Upper lobe of left lung (tissue), 6 donors: ENCODE data around the gene PFN3. TPM values are rescaled to one million over a fixed set of nuclear protein-coding genes. Genes with fewer than 3 reads are reported as not detected.
A peak's percentile ranks its signal among the peaks of the same experiment; 100 is the strongest.

Experiments
- ATAC-seq, 2 donors: fragments of 200-7000 bp; cut with Tn5 transposase; one replicate each; pipeline ENCODE4 v1.9.1; 2022; ENCODE audit warnings: mild to moderate bottlenecking in 2 of 2, moderate library complexity in 2 of 2; ENCODE audit not compliant: low FRiP score in 2 of 2
- DNase-seq, 2 donors: peaks; one replicate each; pipeline ENCODE4 v3.0.0-alpha.2; 2019 to 2020
- H3K27ac ChIP-seq, 4 donors: fragments of 200-600 bp; sonication (generic); one replicate each; pipeline ENCODE4 v1.5.1; 2016 to 2019
- H3K27me3 ChIP-seq, 4 donors: fragments of 200-600 bp; sonication (generic); one replicate each; pipeline ENCODE4 v1.5.1; 2017 to 2019
- H3K36me3 ChIP-seq, 4 donors: fragments of 200-600 bp; sonication (generic); one replicate each; pipeline ENCODE4 v1.5.1; 2016 to 2019
- H3K4me1 ChIP-seq, 4 donors: fragments of 200-600 bp; sonication (generic); one replicate each; pipeline ENCODE4 v1.5.1; 2018 to 2019
- H3K4me3 ChIP-seq, 4 donors: fragments of 200-600 bp; sonication (generic); one replicate each; pipeline ENCODE4 v1.5.1; 2017 to 2019; ENCODE audit warnings: mild to moderate bottlenecking in 2 of 4, moderate library complexity in 1 of 4
- H3K9me3 ChIP-seq, 4 donors: fragments of 200-600 bp; sonication (generic); one replicate each; pipeline ENCODE4 v1.5.1; 2018 to 2019
- EP300 ChIP-seq, 4 donors: sonication (generic); formaldehyde crosslinking; IDR thresholded peaks; one replicate each; pipeline ENCODE4 v1.5.1; 2017; ENCODE audit warnings: antibody characterized with exemption in 4 of 4, control low read depth in 2 of 4
- POLR2A ChIP-seq, 4 donors: fragments of 450-650 bp; IDR thresholded peaks; one replicate each; pipeline ENCODE4 v1.5.1; 2016 to 2017; ENCODE audit warnings: antibody characterized with exemption in 4 of 4, mild to moderate bottlenecking in 2 of 4
- POLR2AphosphoS5 ChIP-seq, 2 donors: sonication (generic); formaldehyde crosslinking; IDR thresholded peaks; one replicate each; pipeline ENCODE4 v1.5.1; 2017; ENCODE audit warnings: antibody characterized with exemption in 2 of 2
- WGBS, 2 donors: methylation state at CpG; one replicate each; pipeline ENCODE4 v1.1.5; 2017 to 2018; 5-methylcytosine and 5-hydroxymethylcytosine counted together
- total RNA-seq, 6 donors: library from RNA; depleted of rRNA in 4 of 6; stranded (reverse); fragments of >200 nt in 4 of 6; gene quantifications; one replicate each; pipeline versions ENCODE4 v1.1.0 to v1.2.1, GENCODE V29; 2016 to 2021
- TF ChIP-seq, protein P1 (sequence below), 6 experiments: fragments of 450-650 bp in 4 of 6; fragments of 200-600 bp in 2 of 6; sonication (generic) in 2 of 6; IDR thresholded peaks; one replicate each; pipeline ENCODE4 v1.5.1; 2016 to 2019; ENCODE audit warnings: antibody characterized with exemption in 6 of 6
- donor health status: DM: no; HTN: no; CAD: no; lungs with moderate emphysema.
- donor health status: DM: no; HTN: yes; CAD: no; lungs with severe emphysema.

Gene PFN3
- total RNA-seq, 6 donors from 2014 or later: not detected

DNA sequence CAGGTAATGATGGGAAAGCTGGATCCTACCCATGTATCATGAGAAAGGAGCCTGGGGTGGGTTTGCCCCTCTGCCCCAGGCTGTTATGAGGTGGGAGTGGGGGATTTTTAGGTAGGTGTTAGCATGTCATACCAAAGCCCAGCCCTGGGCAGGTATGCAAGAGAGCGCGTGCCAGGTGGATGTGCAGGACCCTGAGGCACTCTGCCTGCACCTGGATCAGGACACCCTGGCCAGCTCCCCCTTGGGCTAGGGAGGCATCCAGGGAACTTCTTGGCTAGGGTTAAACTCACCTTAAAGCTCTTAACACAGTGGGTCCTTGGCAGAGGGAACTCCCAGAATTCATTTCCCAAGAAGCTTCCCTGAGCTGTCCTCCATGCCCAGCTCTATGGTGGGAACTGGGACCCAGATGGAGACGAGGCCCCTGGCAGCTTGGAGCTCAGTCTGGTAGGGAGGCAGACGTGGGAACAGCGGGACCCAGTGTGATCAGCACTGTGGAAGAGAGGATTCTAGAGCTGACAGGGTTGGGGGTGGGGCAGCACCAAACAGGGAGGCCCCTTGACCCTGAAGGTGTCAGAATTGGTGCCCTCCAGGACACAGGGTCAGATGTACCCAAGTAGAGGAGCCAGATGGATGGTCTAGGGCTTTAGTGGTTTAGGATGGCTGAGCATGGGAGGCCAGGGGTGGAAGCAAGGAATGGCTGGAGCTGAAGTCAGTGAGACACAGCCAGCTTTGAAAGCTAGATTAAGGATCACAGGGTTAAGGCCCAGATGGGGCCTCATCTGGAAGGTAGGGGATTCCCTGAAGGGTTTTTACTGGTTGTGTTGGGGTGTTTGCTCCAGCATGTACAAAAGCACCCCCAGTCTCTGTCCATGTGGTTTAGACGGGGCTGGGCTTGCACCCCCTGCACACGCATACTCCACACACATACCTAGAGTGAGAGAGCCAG lies 43.9 kb upstream of the PFN3 start:
- ATAC-seq (no peak), DNase-seq (peak in 1 of 2 donors; percentile 19)
- TF ChIP-seq POLR2AphosphoS5 (IDR thresholded peaks at IDR 0.05) (no peak), POLR2A (IDR thresholded peaks at IDR 0.05) (no peak), EP300 (IDR thresholded peaks at IDR 0.05) (no peak)
- TF ChIP-seq, protein P1, sequence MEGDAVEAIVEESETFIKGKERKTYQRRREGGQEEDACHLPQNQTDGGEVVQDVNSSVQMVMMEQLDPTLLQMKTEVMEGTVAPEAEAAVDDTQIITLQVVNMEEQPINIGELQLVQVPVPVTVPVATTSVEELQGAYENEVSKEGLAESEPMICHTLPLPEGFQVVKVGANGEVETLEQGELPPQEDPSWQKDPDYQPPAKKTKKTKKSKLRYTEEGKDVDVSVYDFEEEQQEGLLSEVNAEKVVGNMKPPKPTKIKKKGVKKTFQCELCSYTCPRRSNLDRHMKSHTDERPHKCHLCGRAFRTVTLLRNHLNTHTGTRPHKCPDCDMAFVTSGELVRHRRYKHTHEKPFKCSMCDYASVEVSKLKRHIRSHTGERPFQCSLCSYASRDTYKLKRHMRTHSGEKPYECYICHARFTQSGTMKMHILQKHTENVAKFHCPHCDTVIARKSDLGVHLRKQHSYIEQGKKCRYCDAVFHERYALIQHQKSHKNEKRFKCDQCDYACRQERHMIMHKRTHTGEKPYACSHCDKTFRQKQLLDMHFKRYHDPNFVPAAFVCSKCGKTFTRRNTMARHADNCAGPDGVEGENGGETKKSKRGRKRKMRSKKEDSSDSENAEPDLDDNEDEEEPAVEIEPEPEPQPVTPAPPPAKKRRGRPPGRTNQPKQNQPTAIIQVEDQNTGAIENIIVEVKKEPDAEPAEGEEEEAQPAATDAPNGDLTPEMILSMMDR (IDR thresholded peaks at IDR 0.05): no peak
- H3K9me3 ChIP-seq: no peaks in the 10 kb centered on the region
- no peak overlapping the region for H3K27ac ChIP-seq
- H3K4me3 ChIP-seq: no peak overlapping the region
- H3K4me1 ChIP-seq: peaks cover 22 to 31% (median 24%) of the 10 kb centered on the region in 4 donors
- H3K27me3 ChIP-seq: peaks cover 0 to 7% (median 3%) of the 10 kb centered on the region in 4 donors
- peaks cover 6 to 30% (median 19%) of the 10 kb centered on the region in 4 donors for H3K36me3 ChIP-seq
- WGBS, 2 donors: 44 to 72% methylated on average over 5 to 7 of the region's 7 CpGs

DNA sequence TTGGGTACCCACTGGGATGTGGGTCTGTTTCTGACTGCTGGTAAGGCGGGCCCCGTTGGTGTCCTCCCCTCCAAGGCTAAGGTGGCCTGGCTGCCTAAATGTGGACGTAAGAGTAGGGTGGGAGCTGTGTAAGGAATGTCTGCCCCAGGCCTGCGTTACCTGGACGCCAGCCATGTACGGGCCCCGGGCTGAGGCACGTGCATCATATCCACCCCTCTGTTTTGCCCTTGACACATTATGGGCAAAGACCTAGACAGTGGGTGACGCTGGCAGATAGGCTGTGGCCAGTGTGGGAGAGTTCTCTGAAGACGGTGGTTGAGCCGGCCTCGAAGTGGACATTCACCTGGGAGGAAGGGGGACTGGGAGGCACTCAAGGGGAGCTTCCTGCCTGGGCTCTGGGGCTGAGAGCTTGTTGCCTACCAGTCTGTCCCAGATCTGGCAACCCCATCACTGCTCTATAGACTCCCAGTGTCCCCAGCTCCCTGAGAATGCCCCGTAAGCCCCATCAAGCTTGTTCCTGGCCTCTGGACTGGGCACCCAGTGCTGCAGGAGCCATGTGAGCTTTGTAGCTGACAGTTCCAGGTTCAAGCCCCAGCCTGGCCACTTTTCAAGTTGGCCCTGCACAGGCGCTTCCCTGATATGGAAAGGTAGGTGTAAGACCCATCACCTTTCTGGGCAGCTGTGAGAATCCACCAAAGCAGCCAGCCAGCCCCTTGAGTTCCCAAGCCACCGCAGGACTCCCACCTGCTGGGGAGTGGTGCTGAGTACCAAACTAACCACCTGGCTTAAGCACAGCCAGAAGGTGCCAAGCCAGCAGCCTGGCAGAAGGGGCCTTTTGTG lies 42.9 kb upstream of the PFN3 start:
- Histone ChIP-seq H3K9me3 (no peaks in the 10 kb centered on the region), H3K4me1 (peaks cover 22 to 31% (median 23%) of the 10 kb centered on the region in 4 donors), H3K27ac (no peak overlapping the region), H3K36me3 (peaks cover 6 to 40% (median 24%) of the 10 kb centered on the region in 4 donors), H3K4me3 (no peak overlapping the region), H3K27me3 (peaks cover 0 to 7% (median 2%) of the 10 kb centered on the region in 4 donors)
- TF ChIP-seq EP300 (IDR thresholded peaks at IDR 0.05) (no peak), POLR2A (IDR thresholded peaks at IDR 0.05) (no peak), POLR2AphosphoS5 (IDR thresholded peaks at IDR 0.05) (no peak)
- TF ChIP-seq, protein P1 (IDR thresholded peaks at IDR 0.05): no peak
- ATAC-seq: no peak
- peak in 1 of 2 donors; percentile 18 for DNase-seq
- 77 to 89% methylated on average over 11 to 15 of the region's 15 CpGs for WGBS, 2 donors

DNA sequence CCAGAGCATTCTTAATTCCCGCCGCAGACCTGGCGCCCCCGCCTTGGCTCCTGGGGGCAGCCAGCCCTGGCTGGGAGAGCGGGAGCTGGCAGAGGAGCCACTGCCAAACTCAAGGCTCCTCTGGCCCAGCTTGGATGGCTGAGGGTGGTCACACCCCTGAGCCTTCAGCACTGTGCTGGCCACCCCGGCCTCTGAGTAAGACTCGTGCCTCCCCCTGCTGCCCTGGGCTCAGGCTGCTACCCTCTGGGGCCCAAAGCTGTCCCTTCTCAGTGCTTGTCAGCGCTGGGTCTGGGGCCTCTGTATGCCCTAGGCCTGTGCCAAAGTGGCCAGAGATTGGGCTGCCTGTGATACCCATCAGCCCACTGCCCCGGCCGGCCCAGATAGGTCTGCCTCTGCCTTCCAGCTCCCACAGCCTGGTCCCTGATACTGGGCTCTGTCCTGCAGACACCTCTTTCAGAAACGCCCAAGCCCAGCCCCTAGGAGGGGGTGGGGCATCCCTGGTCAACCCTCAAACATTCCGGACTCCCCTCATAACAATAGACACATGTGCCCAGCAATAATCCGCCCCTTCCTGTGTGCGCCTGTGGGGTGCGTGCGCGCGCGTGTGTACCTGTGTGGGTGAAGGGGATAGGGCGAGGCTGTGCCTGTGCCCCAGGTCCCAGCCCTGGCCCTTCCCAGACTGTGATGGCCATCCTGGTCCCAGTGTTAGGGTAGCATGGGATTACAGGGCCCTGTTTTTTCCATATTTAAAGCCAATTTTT lies 41.8 kb upstream of the PFN3 start:
- TF ChIP-seq POLR2AphosphoS5 (IDR thresholded peaks at IDR 0.05) (no peak), EP300 (IDR thresholded peaks at IDR 0.05) (no peak), POLR2A (IDR thresholded peaks at IDR 0.05) (no peak)
- TF ChIP-seq, protein P1 (IDR thresholded peaks at IDR 0.05): no peak
- H3K4me1 ChIP-seq: peaks cover 10 to 23% (median 13%) of the 10 kb centered on the region in 4 donors
- H3K4me3 ChIP-seq: no peak overlapping the region
- no peaks in the 10 kb centered on the region for H3K27me3 ChIP-seq
- WGBS, 2 donors: 87 to 92% methylated on average over 7 to 20 of the region's 20 CpGs
- H3K9me3 ChIP-seq: no peaks in the 10 kb centered on the region
- no peak overlapping the region for H3K27ac ChIP-seq
- peaks cover 6 to 51% (median 32%) of the 10 kb centered on the region in 4 donors for H3K36me3 ChIP-seq
- ATAC-seq (no peak), DNase-seq (no peak)

DNA sequence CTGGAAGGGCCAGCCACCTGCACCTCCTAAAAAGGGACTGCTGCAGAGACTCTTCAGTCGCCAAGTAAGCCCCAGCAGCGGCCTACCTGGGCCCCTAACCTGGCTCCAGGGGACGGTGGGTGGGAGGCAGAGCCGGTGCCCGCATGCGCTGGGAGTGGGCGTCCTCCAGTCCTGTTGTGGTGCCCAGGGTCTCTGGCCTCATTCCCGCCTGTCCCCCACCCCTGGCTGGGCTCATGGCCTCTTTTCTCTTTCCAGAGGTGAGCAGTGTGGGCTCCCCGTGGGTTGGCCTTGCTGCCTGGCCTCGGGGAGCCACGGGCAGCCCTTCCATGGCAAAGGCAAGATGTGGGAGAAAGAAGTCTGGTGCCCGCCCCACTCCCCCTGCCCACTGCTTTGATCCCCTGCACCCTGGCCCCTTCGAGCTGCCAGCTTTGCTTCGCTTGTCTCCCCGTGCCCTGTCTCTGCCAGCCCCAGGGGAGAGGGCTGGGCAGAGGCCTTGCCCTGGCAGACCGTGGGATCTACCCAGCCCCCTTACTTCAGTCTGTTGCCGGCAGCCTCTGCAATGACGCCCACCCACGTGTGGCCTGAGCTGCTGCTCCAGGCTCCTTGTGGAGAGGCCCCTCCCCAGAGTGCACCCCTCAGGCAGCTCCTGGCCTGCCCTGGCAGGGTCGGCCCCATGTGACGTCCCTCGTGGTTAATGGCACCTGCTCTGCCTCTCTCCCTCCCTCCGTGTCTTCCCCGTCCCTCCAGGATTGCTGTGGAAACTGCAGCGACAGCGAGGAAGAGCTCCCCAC lies 40.7 kb upstream of the PFN3 start:
- no peak overlapping the region for H3K27ac ChIP-seq
- no peak overlapping the region for H3K4me3 ChIP-seq
- H3K9me3 ChIP-seq: no peaks in the 10 kb centered on the region
- WGBS, 2 donors: 84 to 91% methylated on average over 12 to 22 of the region's 26 CpGs
- no peak for ATAC-seq
- DNase-seq: no peak
- no peaks in the 10 kb centered on the region for H3K27me3 ChIP-seq
- peaks cover 3 to 13% (median 6%) of the 10 kb centered on the region in 4 donors for H3K4me1 ChIP-seq
- TF ChIP-seq POLR2AphosphoS5 (IDR thresholded peaks at IDR 0.05) (no peak), POLR2A (IDR thresholded peaks at IDR 0.05) (no peak)
- TF ChIP-seq, protein P1 (IDR thresholded peaks at IDR 0.05): no peak
- peaks cover 6 to 61% (median 41%) of the 10 kb centered on the region in 4 donors for H3K36me3 ChIP-seq
